HG03432 (cell line): ENCODE measurements around the gene RRAS2.
A peak's percentile ranks its signal among the peaks of the same experiment; 100 is the strongest.

Experiments used
- ATAC-seq: cut with Tn5 transposase; IDR thresholded peaks from one replicate; pipeline ENCODE4 v1.9.1; 2021; ENCODE audit warnings: mild to moderate bottlenecking, moderate library complexity; ENCODE audit not compliant: unreplicated experiment

RRAS2 gene

GRCh38 chr11:14340721-14341120 lies 18.3 kb downstream of the RRAS2 start:
- no peak for ATAC-seq

- no peak for ATAC-seq
These were observed 19.6 kb downstream of the RRAS2 start for GRCh38 chr11:14339356-14339755.

- no peak for ATAC-seq
These were observed 22.2 kb downstream of the RRAS2 start for GRCh38 chr11:14336507-14337503.

- ATAC-seq: no peak
These were observed 23.3 kb downstream of the RRAS2 start for GRCh38 chr11:14335712-14336111.

GRCh38 chr11:14334893-14335292 lies 24.1 kb downstream of the RRAS2 start:
- peak; percentile 45 for ATAC-seq

GRCh38 chr11:14334192-14334591 lies 24.8 kb downstream of the RRAS2 start:
- ATAC-seq: no peak

GRCh38 chr11:14331476-14332136 lies 27.4 kb downstream of the RRAS2 start:
- peak; percentile 62 for ATAC-seq

GRCh38 chr11:14330881-14331280 lies 28.1 kb downstream of the RRAS2 start:
- ATAC-seq: no peak

- no peak for ATAC-seq
These were observed 29.3 kb downstream of the RRAS2 start for GRCh38 chr11:14329702-14330101.

GRCh38 chr11:14327116-14327515 lies 31.9 kb downstream of the RRAS2 start:
- peak; percentile 32 for ATAC-seq

- no peak for ATAC-seq
These were observed 35.8 kb downstream of the RRAS2 start for GRCh38 chr11:14323118-14323676.

- no peak for ATAC-seq
These were observed 36.5 kb downstream of the RRAS2 start for GRCh38 chr11:14322510-14322909.

- peak; percentile 63 for ATAC-seq
These were observed 39.0 kb downstream of the RRAS2 start for GRCh38 chr11:14320020-14320419.

- ATAC-seq: no peak
These were observed 40.4 kb downstream of the RRAS2 start for GRCh38 chr11:14318581-14318981.

- ATAC-seq: no peak
These were observed 41.2 kb downstream of the RRAS2 start for GRCh38 chr11:14317659-14318325.

- ATAC-seq: peak; percentile 40
These were observed 43.9 kb downstream of the RRAS2 start for GRCh38 chr11:14315130-14315529.

GRCh38 chr11:14314127-14314526 lies 44.9 kb downstream of the RRAS2 start:
- ATAC-seq: peak; percentile 31

- no peak for ATAC-seq
These were observed 46.1 kb downstream of the RRAS2 start for GRCh38 chr11:14312736-14313438.

- ATAC-seq: no peak
These were observed 48.3 kb downstream of the RRAS2 start for GRCh38 chr11:14310679-14311078.

- no peak for ATAC-seq
These were observed 49.4 kb downstream of the RRAS2 start for GRCh38 chr11:14309425-14310192.
